GM21717 (cell line): Measurements from ENCODE around the gene NAA60.
"Not testable (repeated sequence)": the region's sequence is repeated elsewhere in the genome, so short reads cannot be mapped to it uniquely, and the experiment has no call there.

ENCODE experiments used
- ATAC-seq: cut with Tn5 transposase; IDR thresholded peaks from one replicate; pipeline ENCODE4 v1.9.1; 2021; ENCODE audit warnings: mild to moderate bottlenecking, moderate library complexity; ENCODE audit not compliant: unreplicated experiment

The NAA60 gene

GRCh38 chr16:3503523-3503922 lies 60.0 kb downstream of the NAA60 start:
- no peak for ATAC-seq

DNA sequence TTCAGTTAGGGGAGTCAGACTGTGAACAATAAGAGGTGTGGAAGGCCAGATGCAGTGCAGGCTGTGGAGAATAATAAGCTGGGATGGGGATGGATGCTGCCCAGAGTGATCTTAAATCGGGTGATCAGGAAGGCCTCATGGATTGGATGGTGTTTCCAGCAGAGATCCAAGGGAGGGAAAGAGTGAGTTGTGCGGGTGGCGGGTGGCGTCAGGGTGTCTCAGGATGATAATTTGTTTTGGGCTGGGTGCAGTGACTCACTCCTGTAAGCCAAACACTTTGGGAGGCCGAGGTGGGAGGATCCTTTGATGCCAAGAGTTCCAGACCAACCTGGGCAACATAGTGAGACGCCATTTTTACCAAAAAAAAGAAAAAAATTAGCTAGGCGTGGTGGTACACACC lies 65.3 kb downstream of the NAA60 start:
- ATAC-seq, result no peak

DNA sequence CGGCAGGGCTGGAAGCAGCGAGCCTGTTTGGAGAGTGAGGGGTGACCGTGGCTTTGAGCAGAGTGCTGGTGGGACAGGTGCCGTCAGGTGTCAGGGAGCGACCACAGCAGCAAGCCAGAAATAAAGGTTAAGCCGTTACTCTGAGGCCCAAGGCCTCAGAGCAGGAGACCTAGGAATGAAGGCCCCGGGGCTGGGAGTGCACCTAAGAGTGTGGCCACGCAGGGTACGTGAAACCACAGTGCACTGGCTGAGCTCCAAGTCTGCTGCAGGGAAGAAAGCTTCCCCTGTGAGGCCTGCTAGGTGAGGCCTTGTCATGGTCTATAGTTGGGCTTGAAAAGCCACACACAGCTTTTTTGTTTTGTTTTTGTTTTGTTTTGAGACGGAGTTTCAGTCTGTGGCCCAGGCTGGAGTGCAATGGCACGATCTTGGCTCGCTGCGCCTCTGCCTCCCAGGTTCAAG lies 66.0 kb downstream of the NAA60 start:
- peak; percentile 76 for ATAC-seq

- ATAC-seq, result no peak
These were observed 66.9 kb downstream of the NAA60 start for GRCh38 chr16:3510416-3510815.

- ATAC-seq, result no peak
These were observed 68.1 kb downstream of the NAA60 start for GRCh38 chr16:3511286-3512180.

DNA sequence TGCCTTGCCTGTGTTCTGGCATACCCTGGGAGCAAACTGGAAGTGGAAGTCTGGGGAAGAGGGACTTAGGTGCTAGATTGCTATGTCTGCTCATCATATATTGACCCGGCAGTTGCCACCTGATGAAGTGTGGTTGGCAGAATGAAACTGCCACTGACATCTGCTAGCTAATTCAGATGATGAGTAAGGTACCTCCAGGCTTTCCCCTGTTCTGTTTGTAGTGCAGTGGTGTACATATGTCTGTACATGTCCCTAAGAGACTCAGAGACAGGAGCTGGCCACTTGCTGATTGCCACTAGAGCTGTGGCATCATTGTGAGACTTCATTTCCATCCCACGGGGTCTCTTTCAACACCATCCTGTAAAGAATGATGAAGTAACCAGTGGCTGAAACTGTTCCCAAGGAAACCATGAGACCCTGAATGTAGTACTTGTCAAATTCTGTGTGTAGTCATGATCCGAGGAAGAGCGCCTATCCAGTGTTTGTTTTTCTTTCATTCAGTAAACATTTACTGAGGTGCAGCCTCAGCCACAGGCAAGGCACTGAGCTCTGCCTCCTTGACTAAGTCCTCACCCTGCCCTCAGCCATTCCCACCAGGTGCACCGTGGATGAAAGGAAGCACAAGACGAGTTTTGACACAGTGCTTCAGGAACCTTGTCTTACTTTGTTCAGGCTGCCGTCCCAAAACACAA lies 70.6 kb downstream of the NAA60 start:
- ATAC-seq, result no peak

- no peak for ATAC-seq
These were observed 71.1 kb downstream of the NAA60 start for GRCh38 chr16:3514621-3515020.

- ATAC-seq, result no peak
These were observed 72.4 kb downstream of the NAA60 start for GRCh38 chr16:3515897-3516296.

DNA sequence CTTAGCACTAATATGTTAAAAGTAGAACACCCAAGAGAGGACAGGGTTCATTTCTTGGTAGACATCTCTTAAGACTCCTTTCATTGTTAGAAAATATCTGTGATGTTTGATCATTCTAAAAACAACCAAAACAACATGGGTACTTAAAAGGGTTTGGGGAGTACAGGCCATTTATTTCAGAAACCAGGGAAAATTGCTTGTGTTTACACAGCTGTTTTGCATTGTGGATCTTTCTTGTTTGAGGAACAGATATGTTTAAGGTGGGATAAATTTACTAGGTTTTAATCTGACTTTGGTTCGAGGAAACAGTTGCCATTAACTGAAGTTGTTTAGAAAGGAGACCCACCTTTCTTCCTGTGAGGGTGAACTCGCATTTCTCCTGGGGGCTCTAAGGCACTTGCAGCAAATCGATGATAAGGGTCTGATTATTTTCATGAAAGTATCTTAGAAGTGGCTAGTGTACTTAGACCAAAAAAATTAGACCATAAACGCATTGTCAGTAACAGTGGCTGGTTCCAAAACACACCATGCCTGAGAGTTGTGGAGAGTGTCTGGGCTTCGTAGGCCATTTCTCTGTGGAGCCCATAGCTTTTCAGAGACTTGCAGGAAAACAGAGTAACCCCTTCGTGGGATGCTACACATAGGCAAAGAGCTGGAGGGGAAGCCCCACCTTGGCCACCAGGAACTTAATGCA lies 75.0 kb downstream of the NAA60 start:
- ATAC-seq, result no peak

DNA sequence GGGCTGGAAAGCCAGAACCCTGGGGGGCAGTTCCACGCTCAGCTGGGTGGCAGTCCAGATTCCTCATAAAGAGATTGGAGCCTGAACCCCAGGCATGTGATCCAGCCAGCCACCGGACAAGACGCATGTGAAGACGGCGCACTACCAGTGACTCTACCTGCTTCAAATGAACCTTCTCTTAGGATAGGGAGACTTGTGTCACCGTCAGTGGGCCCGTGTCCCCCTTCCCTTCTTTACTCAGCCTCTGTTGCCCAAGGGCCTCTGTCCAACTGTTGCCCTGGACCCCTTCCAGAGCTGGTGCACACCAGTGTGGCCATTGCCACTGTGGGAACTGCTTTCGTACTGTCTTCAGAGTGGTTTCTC lies 75.5 kb downstream of the NAA60 start:
- ATAC-seq, result no peak

DNA sequence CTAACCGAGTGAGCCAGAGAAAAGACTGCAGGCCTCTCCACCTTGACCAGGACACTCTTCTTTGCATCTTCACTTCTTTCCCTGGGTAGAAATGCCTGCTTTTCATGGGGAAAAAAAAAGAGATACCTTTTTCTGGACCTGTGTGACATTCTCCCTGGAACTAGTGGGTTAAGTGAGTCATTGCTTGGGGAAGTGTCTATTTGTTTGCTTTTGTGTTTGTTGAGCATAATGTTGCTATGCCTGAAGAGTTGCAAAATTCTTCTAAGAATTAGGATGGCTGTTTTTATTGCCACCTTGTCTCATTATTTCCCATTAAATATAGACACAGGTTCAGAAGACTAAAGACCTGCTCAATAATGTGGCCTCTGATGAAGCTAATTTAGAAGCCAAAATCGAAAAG lies 76.1 kb downstream of the NAA60 start:
- no peak for ATAC-seq

- no peak for ATAC-seq
These were observed 76.9 kb downstream of the NAA60 start for GRCh38 chr16:3520413-3520812.

DNA sequence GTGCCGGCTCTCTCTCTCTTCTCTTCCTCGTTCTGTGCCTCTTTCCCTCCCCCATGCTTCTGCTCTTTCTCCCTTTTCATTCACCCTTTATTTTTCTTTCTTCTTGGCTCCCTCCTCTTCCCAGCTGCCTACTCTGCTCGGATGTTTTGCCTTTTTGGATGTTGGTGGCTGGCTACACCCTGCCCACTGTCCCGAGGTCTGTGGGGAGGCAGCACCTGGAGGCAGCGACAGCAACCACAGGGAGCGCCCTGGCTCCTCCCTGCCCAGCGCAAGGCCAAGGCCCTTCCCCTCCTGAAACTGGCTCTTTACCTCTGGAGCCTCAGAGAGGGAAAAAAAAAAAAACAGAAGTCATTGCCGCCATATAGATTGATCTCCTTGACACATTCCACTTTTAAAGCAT lies 77.4 kb downstream of the NAA60 start:
- ATAC-seq, result no peak

- ATAC-seq, result no peak
These were observed 79.8 kb downstream of the NAA60 start for GRCh38 chr16:3523281-3523680.

- ATAC-seq, result no peak
These were observed 82.5 kb downstream of the NAA60 start for GRCh38 chr16:3525951-3526350.

DNA sequence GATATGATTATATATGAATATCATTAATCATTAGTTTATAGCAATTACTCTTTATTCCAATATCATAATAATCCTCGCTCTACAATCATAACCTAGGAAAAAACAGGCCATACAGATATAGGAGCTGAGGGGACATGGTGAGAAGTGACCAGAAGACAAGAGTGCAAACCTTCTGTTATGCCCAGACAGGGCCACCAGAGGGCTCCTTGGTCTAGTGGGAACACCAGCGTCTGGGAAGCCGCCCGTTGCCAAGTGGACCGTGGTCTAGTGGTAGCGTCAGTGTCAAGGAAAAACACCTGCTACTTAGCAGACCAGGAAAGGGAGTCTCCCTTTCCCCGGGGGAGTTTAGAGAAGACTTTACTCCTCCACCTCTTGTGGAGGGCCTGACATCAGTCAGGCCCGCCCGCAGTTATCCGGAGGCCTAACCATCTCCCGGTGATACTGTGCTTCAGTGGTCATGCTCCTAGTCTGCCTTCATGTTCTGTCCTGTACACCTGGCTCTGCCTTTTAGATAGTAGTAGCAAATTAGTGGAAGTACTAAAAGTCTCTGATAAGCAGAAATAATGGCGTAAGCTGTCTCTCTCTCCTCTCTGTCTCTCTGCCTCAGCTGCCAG lies 83.8 kb downstream of the NAA60 start:
- ATAC-seq, result not testable (repeated sequence)

- no peak for ATAC-seq
These were observed 84.9 kb downstream of the NAA60 start for GRCh38 chr16:3528406-3528805.

DNA sequence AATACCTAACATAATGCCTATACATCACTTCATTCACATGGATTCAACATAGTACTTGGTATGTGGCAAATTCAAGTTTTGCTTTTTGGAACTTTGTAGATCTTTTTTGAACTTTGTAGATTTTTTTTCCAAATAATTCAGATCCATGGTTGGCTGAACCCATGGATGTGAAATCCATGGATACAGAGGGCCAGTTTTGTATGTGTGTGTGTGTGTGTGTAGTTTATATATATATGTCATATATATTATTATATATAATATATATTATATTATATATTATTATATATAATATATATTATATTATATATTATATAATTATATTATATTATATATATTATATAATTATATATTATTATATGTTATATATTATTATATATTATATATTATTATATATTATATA lies 85.7 kb downstream of the NAA60 start:
- no peak for ATAC-seq

DNA sequence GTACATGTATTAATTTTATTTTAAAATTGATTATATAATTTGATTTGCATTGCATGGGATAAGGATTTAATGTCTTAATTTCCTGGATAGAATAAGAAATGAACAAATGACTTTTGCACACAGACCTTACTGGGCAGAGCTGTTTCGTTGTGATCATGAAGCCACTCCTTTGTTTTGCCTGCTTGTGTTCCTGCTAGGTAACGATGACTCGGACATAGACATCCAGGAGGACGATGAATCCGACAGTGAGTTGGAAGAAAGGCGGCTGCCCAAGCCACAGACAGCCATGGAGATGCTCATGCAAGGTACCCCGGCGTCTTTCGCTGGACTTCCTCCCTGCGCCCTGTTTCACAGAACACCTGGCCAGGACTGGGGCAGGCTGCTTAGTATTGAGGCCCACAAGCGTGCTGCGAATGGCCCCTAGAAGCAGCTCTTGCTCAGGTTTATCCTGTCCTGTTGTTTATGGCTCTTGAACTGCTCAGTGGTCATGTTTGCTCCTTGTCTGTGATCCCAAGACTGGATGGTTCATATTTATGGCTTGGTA lies 87.0 kb downstream of the NAA60 start:
- no peak for ATAC-seq

- no peak for ATAC-seq
These were observed 89.3 kb downstream of the NAA60 start for GRCh38 chr16:3532741-3533140.

DNA sequence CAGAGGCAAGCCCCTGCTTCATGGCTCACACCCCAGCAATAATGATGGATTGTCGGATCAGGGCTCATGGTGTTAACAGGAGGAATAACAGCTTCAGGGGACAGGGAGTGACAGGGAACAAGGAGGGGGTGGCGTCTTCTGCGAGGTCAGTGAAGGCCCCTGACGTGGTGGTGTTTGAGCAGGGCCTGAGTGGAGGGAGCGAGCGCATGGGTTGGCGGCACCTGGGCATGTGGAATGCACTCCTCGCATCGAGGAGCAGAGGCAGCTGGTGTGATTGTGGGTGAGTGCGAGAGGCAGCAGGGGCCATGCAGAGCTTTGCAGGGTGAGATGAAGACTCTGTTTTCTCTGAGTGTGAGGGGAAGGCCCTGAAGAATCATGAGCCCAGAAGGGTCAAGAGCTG lies 90.6 kb downstream of the NAA60 start:
- no peak for ATAC-seq
